Natural killer cell (primary cell): ENCODE measurements around the gene SLC6A6. TPM values are rescaled to one million over a fixed set of nuclear protein-coding genes. Genes with fewer than 3 reads are reported as not detected.

Experiments
- ATAC-seq, 3 donors: fragments of 150-1000 bp in 2 of 3; fragments of 200-7000 bp in 1 of 3; cut with Tn5 transposase; 1 replicate in 1 of 3; 2 replicates in 2 of 3; pipeline ENCODE4 v1.10.0; 2021; ENCODE audit warnings: mild to moderate bottlenecking in 2 of 3, moderate library complexity in 2 of 3
- DNase-seq, 2 donors: peaks; one replicate each; pipeline versions ENCODE4 v3.0.0 to v3.0.0-alpha.2; 2013 to 2021; ENCODE audit warnings: mixed read lengths in 1 of 2
- H3K27ac ChIP-seq: one replicate; pipeline ENCODE4 v1.5.1; 2013; ENCODE audit warnings: mild to moderate bottlenecking, low read length
- H3K27me3 ChIP-seq: one replicate; pipeline ENCODE4 v1.6.1; 2013; ENCODE audit warnings: low read length; ENCODE audit not compliant: control insufficient read depth, insufficient read depth
- H3K36me3 ChIP-seq: one replicate; pipeline ENCODE4 v1.6.1; 2013; ENCODE audit warnings: low read length; ENCODE audit not compliant: control insufficient read depth, insufficient read depth
- H3K4me1 ChIP-seq: one replicate; pipeline ENCODE4 v1.6.1; 2013; ENCODE audit warnings: low read length; ENCODE audit not compliant: control insufficient read depth, insufficient read depth
- H3K4me3 ChIP-seq: one replicate; pipeline ENCODE4 v1.5.1; 2013; ENCODE audit warnings: low read length
- H3K9me3 ChIP-seq: one replicate; pipeline ENCODE4 v1.6.1; 2013; ENCODE audit warnings: low read length; ENCODE audit not compliant: control insufficient read depth, insufficient read depth
- H3K27ac Mint-ChIP-seq, 2 donors: one replicate each; pipeline ENCODE4 v1.8.0; 2022; ENCODE audit warnings: mild to moderate bottlenecking in 2 of 2, mixed read lengths in 2 of 2, moderate library complexity in 1 of 2
- H3K27me3 Mint-ChIP-seq, 2 donors: one replicate each; pipeline ENCODE4 v1.8.0; 2022; ENCODE audit warnings: low read depth in 2 of 2, mixed read lengths in 2 of 2
- H3K36me3 Mint-ChIP-seq: one replicate; pipeline ENCODE4 v1.8.0; 2022; ENCODE audit warnings: mixed read lengths
- H3K4me1 Mint-ChIP-seq, 2 donors: one replicate each; pipeline ENCODE4 v1.8.0; 2022; ENCODE audit warnings: mixed read lengths in 2 of 2
- H3K4me3 Mint-ChIP-seq: one replicate; pipeline ENCODE4 v1.8.0; 2022; ENCODE audit warnings: mild to moderate bottlenecking, moderate library complexity, mixed read lengths
- H3K9me3 Mint-ChIP-seq, 2 donors: one replicate each; pipeline ENCODE4 v1.8.0; 2022; ENCODE audit warnings: mixed read lengths in 2 of 2
- WGBS: methylation state at CpG from one replicate; pipeline ENCODE4 v1.1.7; 2013; ENCODE audit warnings: missing lambda C conversion rate; ENCODE audit not compliant: insufficient coverage; 5-methylcytosine and 5-hydroxymethylcytosine counted together
- intact Hi-C: fragments of 100-400 bp; cut with micrococcal nuclease; formaldehyde crosslinking; loops from one replicate; pipeline ENCODE4 v1.14.2; 2022
- total RNA-seq, 4 donors: library from RNA; stranded (reverse); fragments of 120-200 nt in 1 of 4; gene quantifications; one replicate each; pipeline versions ENCODE4 v1.2.3 to v1.2.4, GENCODE V29; 2013 to 2022
- TF ChIP-seq, protein P1 (sequence below): fragments of 200-600 bp; IDR thresholded peaks from one replicate; pipeline ENCODE4 v1.8.0; 2022; ENCODE audit warnings: antibody characterized with exemption

The SLC6A6 gene
- total RNA-seq, 3 donors from 2014 or later (not counting 1 experiment from before 2014, with no cell fraction given): 43.7 to 55.4 (median 50.1) TPM

- Mint-ChIP-seq H3K9me3 (no peaks in the 10 kb centered on the region), H3K36me3 (no peaks in the 10 kb centered on the region), H3K4me1 (peaks cover 19 to 21% of the 10 kb centered on the region in 2 donors), H3K4me3 (no peak overlapping the region), H3K27me3 (no peaks in the 10 kb centered on the region), H3K27ac (no peak overlapping the region)
- DNase-seq (no peak), ATAC-seq (no peak)
- 96% methylated on average over 13 of the region's 13 CpGs for WGBS
- intact Hi-C loops: no loop called here
- H3K9me3 ChIP-seq: no peaks in the 10 kb centered on the region
- H3K4me1 ChIP-seq: peaks cover 17% of the 10 kb centered on the region
- TF ChIP-seq, protein P1, sequence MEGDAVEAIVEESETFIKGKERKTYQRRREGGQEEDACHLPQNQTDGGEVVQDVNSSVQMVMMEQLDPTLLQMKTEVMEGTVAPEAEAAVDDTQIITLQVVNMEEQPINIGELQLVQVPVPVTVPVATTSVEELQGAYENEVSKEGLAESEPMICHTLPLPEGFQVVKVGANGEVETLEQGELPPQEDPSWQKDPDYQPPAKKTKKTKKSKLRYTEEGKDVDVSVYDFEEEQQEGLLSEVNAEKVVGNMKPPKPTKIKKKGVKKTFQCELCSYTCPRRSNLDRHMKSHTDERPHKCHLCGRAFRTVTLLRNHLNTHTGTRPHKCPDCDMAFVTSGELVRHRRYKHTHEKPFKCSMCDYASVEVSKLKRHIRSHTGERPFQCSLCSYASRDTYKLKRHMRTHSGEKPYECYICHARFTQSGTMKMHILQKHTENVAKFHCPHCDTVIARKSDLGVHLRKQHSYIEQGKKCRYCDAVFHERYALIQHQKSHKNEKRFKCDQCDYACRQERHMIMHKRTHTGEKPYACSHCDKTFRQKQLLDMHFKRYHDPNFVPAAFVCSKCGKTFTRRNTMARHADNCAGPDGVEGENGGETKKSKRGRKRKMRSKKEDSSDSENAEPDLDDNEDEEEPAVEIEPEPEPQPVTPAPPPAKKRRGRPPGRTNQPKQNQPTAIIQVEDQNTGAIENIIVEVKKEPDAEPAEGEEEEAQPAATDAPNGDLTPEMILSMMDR: no peak
- no peaks in the 10 kb centered on the region for H3K27me3 ChIP-seq
- H3K36me3 ChIP-seq: peaks cover 11% of the 10 kb centered on the region
- no peak overlapping the region for H3K4me3 ChIP-seq
- no peak overlapping the region for H3K27ac ChIP-seq
Measured at GRCh38 chr3:14412831-14413380, 10.5 kb downstream of the SLC6A6 start.

DNA sequence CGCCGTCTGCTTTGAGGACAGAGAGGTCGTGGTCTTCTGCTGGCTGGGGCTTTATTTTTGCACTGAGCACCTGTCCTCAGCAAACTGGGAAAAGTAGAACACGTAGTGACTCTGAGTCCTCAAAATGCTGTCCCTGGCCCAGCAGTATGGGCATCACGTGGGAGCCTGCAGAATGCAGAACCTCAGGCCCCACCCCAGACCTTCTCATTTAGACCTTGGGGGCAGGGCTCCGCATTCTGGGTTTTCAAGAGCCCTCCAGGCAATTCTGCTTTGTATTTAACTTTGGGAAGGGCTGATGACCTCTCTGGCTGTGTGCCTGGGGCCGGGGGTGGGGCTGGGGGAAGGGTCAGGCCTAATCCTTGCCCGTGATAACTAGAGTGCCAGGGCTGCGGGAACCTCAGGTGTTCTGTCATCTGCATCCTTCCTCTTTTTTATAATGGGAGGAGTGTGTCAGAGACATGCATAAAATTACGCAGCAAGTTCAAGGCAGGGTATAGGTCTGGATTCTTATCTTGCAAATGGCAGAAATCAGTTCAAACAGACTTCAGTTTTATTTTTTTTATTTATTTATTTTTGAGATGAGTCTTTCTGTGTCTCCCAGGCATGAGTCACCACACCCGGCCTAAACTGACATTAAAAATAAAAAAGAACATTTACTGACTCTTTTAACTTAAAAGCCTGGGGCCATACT is 11.1 kb downstream of the SLC6A6 start:
- Histone ChIP-seq H3K9me3 (no peaks in the 10 kb centered on the region), H3K4me3 (no peak overlapping the region), H3K27me3 (no peaks in the 10 kb centered on the region), H3K36me3 (peaks cover 15% of the 10 kb centered on the region), H3K4me1 (peaks cover 17% of the 10 kb centered on the region), H3K27ac (no peak overlapping the region)
- TF ChIP-seq, protein P1: no peak
- 67% methylated on average over 10 of the region's 11 CpGs for WGBS
- DNase-seq (no peak), ATAC-seq (no peak)
- Mint-ChIP-seq H3K4me1 (peaks cover 17 to 24% of the 10 kb centered on the region in 2 donors), H3K27ac (no peak overlapping the region), H3K36me3 (no peaks in the 10 kb centered on the region), H3K4me3 (no peak overlapping the region), H3K27me3 (no peaks in the 10 kb centered on the region), H3K9me3 (no peaks in the 10 kb centered on the region)
- intact Hi-C loops: no loop called here

DNA sequence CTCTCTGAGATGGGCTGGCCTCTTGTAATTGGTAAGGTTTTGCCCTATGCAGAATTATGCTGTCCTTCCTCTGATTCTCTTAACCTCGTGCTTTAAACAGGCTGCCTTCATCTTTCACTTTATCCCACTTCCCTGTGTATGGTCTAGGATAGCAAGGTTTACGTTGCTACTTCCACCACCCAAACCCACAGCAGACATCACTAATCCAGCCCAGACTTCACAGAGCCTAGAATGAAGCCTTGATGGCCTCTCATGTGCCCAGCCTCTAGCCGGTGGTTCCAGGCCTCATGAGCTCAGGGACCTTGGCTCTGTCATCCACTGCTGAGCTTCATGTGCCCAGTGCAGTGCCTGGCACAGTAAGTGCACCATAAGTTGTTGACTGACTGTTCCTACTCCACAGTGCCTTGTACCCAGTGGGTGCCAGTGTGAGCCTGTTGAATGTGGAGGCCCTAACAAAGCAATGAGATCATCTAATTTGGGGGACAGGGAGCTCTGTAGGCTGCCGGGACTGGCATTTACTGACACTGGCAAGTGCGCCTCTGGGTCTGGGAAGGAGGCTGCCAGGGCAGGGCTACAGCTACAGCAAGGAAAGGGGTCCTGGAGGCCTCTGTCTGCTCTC is 12.5 kb downstream of the SLC6A6 start:
- Mint-ChIP-seq H3K4me3 (no peak overlapping the region), H3K9me3 (no peaks in the 10 kb centered on the region), H3K27ac (no peak overlapping the region), H3K4me1 (peaks cover 17 to 31% of the 10 kb centered on the region in 2 donors), H3K36me3 (no peaks in the 10 kb centered on the region), H3K27me3 (no peaks in the 10 kb centered on the region)
- Histone ChIP-seq H3K4me3 (no peak overlapping the region), H3K27me3 (no peaks in the 10 kb centered on the region), H3K9me3 (no peaks in the 10 kb centered on the region), H3K4me1 (peaks cover 26% of the 10 kb centered on the region), H3K36me3 (peaks cover 17% of the 10 kb centered on the region), H3K27ac (no peak overlapping the region)
- intact Hi-C loops: no loop called here
- ATAC-seq (no peak), DNase-seq (no peak)
- TF ChIP-seq, protein P1: no peak
- WGBS: 86% methylated on average over 5 of the region's 5 CpGs
